HEK293T (cell line): ENCODE results near the gene GRB7.
"Not testable (repeated sequence)": the region's sequence is repeated elsewhere in the genome, so short reads cannot be mapped to it uniquely, and the experiment has no call there.

Experiments
- CTCF ChIA-PET: fragments of 350-600 bp; formaldehyde crosslinking; extraction: SDS; loops from one replicate; lab custom pipeline; 2021; ENCODE audit warnings: antibody characterized with exemption, inconsistent platforms; lab: Yijun Ruan, JAX
- POLR2A ChIA-PET: fragments of 350-600 bp; formaldehyde crosslinking; extraction: SDS; loops from one replicate; lab custom pipeline; 2020; ENCODE audit warnings: antibody characterized with exemption, inconsistent platforms; lab: Yijun Ruan, JAX
- DNase-seq: peaks from one replicate; pipeline ENCODE4 v3.0.0; 2012; ENCODE audit warnings: mixed read lengths; ENCODE audit errors: extremely low spot score
- ARNT ChIP-seq: fragments of 450-650 bp; IDR thresholded peaks from 2 replicates; pipeline ENCODE4 v1.6.1; 2017; ENCODE audit warnings: mild to moderate bottlenecking
- BHLHE40 ChIP-seq: fragments of 450-650 bp; IDR thresholded peaks from 2 replicates; pipeline ENCODE4 v1.6.1; 2016; ENCODE audit warnings: mild to moderate bottlenecking, moderate library complexity, borderline replicate concordance
- CTBP1 ChIP-seq: fragments of 450-650 bp; IDR thresholded peaks from 2 replicates; pipeline ENCODE4 v1.6.1; 2016; ENCODE audit warnings: borderline replicate concordance
- ELF4 ChIP-seq: fragments of 450-650 bp; IDR thresholded peaks from 2 replicates; pipeline ENCODE4 v1.6.1; 2017; ENCODE audit warnings: antibody characterized with exemption
- FOXA1 ChIP-seq: fragments of 450-650 bp; IDR thresholded peaks from 2 replicates; pipeline ENCODE4 v1.6.1; 2016; ENCODE audit warnings: mild to moderate bottlenecking
- FOXK2 ChIP-seq: fragments of 450-650 bp; IDR thresholded peaks from 2 replicates; pipeline ENCODE4 v1.6.1; 2016; ENCODE audit warnings: mild to moderate bottlenecking
- FOXM1 ChIP-seq: fragments of 450-650 bp; IDR thresholded peaks from 2 replicates; pipeline ENCODE4 v1.6.1; 2017; ENCODE audit warnings: mild to moderate bottlenecking, borderline replicate concordance
- HDGF ChIP-seq: fragments of 450-650 bp; IDR thresholded peaks from 2 replicates; pipeline ENCODE4 v1.6.1; 2017; ENCODE audit warnings: antibody characterized with exemption, borderline replicate concordance
- L3MBTL2 ChIP-seq: fragments of 450-650 bp; conservative IDR thresholded peaks from 2 replicates; pipeline ENCODE4 v1.6.1; 2016; ENCODE audit warnings: mild to moderate bottlenecking
- LEF1 ChIP-seq: fragments of 450-650 bp; IDR thresholded peaks from 2 replicates; pipeline ENCODE4 v1.6.1; 2017; ENCODE audit warnings: mild to moderate bottlenecking, borderline replicate concordance
- NFRKB ChIP-seq: fragments of 450-650 bp; IDR thresholded peaks from 2 replicates; pipeline ENCODE4 v1.6.1; 2016; ENCODE audit warnings: mild to moderate bottlenecking, moderate library complexity
- PKNOX1 ChIP-seq: fragments of 450-650 bp; IDR thresholded peaks from 2 replicates; pipeline ENCODE4 v1.6.1; 2016
- SP1 ChIP-seq: fragments of 450-650 bp; IDR thresholded peaks from 2 replicates; pipeline ENCODE4 v1.6.1; 2017
- SUZ12 ChIP-seq: fragments of 450-650 bp; IDR thresholded peaks from 2 replicates; pipeline ENCODE4 v1.6.1; 2016; ENCODE audit warnings: mild to moderate bottlenecking
- TARDBP ChIP-seq: fragments of 450-650 bp; IDR thresholded peaks from 2 replicates; pipeline ENCODE4 v1.6.1; 2016
- ZNF384 ChIP-seq: fragments of 450-650 bp; IDR thresholded peaks from 2 replicates; pipeline ENCODE4 v1.6.1; 2016

Gene GRB7

DNA sequence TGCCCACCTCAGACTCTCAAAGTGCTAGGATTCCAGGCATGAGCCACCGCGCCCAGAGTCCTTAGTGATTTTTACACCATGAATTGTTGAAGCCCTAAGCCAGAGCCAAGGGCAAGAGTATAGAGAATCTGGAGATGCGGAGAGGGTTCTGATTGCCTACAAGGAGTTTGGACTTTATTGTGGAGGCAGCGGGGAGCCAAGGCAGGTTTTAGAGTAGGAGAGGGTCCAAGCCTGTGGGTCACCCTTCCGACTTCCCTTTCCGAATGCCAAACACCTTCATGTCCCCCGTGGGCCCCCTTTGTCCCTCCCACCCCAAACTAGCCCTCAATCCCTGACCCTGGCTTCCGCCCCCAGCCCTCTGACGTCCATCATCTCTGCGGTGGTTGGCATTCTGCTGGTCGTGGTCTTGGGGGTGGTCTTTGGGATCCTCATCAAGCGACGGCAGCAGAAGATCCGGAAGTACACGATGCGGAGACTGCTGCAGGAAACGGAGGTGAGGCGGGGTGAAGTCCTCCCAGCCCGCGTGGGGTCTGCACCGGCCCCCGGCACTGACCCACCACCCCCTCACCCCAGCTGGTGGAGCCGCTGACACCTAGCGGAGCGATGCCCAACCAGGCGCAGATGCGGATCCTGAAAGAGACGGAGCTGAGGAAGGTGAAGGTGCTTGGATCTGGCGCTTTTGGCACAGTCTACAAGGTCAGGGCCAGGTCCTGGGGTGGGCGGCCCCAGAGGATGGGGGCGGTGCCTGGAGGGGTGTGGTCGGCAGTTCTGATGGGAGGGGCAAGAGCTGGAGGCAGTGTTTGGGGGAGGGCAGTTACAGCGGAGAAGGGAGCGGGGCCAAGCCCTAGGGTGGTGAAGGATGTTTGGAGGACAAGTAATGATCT lies 14.5 kb upstream of the GRB7 start:
- ChIA-PET CTCF (no interaction called here), POLR2A (interaction anchor here (0.9 kb wide), 1 partner anchor 23 kb away, joined by 3 read pairs; the partner anchor contains the start of gene ERBB2)
- TF ChIP-seq BHLHE40: no peak
- no peak for TF ChIP-seq ARNT
- TF ChIP-seq L3MBTL2: no peak
- no peak for TF ChIP-seq TARDBP
- TF ChIP-seq FOXA1: no peak
- TF ChIP-seq ZNF384: no peak
- TF ChIP-seq ELF4: no peak
- TF ChIP-seq SUZ12: no peak
- TF ChIP-seq SP1: no peak
- no peak for TF ChIP-seq HDGF
- no peak for TF ChIP-seq CTBP1

GRCh38 chr17:39724731-39725130 lies 13.0 kb upstream of the GRB7 start:
- ChIA-PET POLR2A (no interaction called here), CTCF (no interaction called here)
- no peak for TF ChIP-seq FOXK2
- no peak for TF ChIP-seq PKNOX1
- TF ChIP-seq NFRKB: no peak
- no peak for TF ChIP-seq SUZ12
- TF ChIP-seq FOXM1: no peak
- TF ChIP-seq SP1: no peak
- no peak for TF ChIP-seq HDGF
- TF ChIP-seq L3MBTL2: no peak
- TF ChIP-seq ELF4: no peak
- no peak for TF ChIP-seq FOXA1
- TF ChIP-seq ZNF384: no peak
- no peak for TF ChIP-seq TARDBP
- no peak for TF ChIP-seq ARNT
- TF ChIP-seq CTBP1: no peak
- no peak for DNase-seq

More for the DNA sequence above, 14.5 kb upstream of the GRB7 start:
- no peak for DNase-seq

GRCh38 chr17:39725923-39726322 lies 11.8 kb upstream of the GRB7 start:
- DNase-seq, CTCF ChIA-PET: not testable (repeated sequence)
- POLR2A ChIA-PET: interaction anchor here (0.8 kb wide), 1 partner anchor 28 kb away, joined by 3 read pairs; no protein-coding TSS in a partner anchor

DNA sequence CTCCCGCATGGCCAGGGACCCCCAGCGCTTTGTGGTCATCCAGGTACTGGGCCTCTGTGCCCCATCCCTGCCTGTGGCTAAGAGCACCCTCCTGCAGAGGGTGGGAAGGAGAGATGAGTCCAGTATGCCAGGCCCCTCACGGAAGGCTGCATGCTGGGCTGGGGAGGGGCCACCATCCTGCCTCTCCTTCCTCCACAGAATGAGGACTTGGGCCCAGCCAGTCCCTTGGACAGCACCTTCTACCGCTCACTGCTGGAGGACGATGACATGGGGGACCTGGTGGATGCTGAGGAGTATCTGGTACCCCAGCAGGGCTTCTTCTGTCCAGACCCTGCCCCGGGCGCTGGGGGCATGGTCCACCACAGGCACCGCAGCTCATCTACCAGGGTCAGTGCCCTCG lies 11.1 kb upstream of the GRB7 start:
- ChIA-PET POLR2A (no interaction called here), CTCF (no interaction called here)
- DNase-seq: no peak
- TF ChIP-seq LEF1: no peak

DNA sequence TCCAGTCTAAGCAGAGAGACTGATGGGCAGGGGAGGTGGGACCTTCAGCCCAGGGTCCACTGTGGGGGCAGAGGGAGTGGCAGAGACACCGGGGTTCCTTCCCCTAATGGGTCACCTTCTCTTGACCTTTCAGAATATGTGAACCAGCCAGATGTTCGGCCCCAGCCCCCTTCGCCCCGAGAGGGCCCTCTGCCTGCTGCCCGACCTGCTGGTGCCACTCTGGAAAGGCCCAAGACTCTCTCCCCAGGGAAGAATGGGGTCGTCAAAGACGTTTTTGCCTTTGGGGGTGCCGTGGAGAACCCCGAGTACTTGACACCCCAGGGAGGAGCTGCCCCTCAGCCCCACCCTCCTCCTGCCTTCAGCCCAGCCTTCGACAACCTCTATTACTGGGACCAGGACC lies 10.2 kb upstream of the GRB7 start:
- CTCF ChIA-PET: interaction anchor here (0.7 kb wide), 1 partner anchor 492 kb away, joined by 4 read pairs; no protein-coding TSS in a partner anchor
- no peak for DNase-seq
- TF ChIP-seq BHLHE40: no peak
- TF ChIP-seq SP1: no peak
- TF ChIP-seq SUZ12: no peak
- no peak for TF ChIP-seq ZNF384
- TF ChIP-seq HDGF: no peak
- no peak for TF ChIP-seq LEF1
- TF ChIP-seq FOXA1: no peak
- TF ChIP-seq CTBP1: no peak
- TF ChIP-seq PKNOX1: no peak
- no peak for TF ChIP-seq FOXM1
- no peak for TF ChIP-seq NFRKB
- no peak for TF ChIP-seq L3MBTL2
- POLR2A ChIA-PET: no interaction called here

- POLR2A ChIA-PET: interaction anchor here (0.7 to 2.6 kb wide), 12 partner anchors 10 to 268 kb away, joined by 3 to 18 read pairs (median 4); partner anchors contain the start of genes CDK12, ERBB2, PGAP3 and PNMT
- no peak for DNase-seq
- CTCF ChIA-PET: interaction anchor here (0.6 to 2.2 kb wide), 9 partner anchors 10 to 1050 kb away, joined by 3 to 9 read pairs (median 5); partner anchors contain the start of gene ERBB2
These were observed 8.4 kb upstream of the GRB7 start for GRCh38 chr17:39729280-39729851.

More at GRCh38 chr17:39729280-39729851, 8.4 kb upstream of the GRB7 start:
- TF ChIP-seq TARDBP (no peak), CTBP1 (no peak), NFRKB (no peak), ZNF384 (no peak), SUZ12 (no peak), FOXM1 (no peak), ARNT (no peak), SP1 (no peak), ELF4 (no peak), HDGF (no peak), BHLHE40 (no peak), FOXK2 (no peak), L3MBTL2 (no peak), PKNOX1 (no peak), FOXA1 (no peak), LEF1 (no peak)
